ENCODE measurements around the gene ANKRD27.

ANKRD27 gene

DNA sequence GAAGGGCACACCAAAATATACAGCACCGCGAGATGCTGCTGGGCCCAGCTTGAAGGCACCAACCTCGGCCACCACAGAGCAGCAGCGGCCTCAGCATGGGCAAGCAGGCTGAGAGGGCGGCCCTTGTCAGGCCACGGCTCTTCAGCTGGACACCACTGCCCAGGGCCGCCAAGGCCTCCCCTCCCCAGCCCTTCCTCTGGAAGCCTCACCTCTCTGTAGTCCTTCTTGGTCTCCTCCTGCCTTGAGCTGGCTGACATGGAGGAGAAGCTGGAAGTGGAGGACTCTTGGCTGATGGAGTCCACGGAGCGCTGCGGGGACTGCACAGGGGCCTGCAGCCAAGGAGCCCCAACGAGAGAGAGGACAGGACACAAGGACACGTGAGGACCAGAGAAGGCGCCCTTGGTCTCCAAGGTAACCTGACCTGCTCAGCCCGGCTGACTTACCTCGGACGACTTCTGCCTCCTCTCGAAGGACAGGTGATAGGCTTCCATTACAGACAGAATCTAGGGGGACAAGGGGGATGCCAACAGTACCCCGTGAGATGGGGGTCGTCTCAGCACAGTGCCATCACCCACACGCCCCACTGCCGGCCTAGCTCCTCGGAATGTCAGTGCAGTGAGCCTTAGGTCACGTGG, 55.8 kb downstream of the ANKRD27 start:
- DNase-seq (ENCODE audit: low read depth), result no peak
- no peak overlapping the region for H3K4me3 ChIP-seq (ENCODE audit: low read depth, low read length)
- TF ChIP-seq, protein P1, sequence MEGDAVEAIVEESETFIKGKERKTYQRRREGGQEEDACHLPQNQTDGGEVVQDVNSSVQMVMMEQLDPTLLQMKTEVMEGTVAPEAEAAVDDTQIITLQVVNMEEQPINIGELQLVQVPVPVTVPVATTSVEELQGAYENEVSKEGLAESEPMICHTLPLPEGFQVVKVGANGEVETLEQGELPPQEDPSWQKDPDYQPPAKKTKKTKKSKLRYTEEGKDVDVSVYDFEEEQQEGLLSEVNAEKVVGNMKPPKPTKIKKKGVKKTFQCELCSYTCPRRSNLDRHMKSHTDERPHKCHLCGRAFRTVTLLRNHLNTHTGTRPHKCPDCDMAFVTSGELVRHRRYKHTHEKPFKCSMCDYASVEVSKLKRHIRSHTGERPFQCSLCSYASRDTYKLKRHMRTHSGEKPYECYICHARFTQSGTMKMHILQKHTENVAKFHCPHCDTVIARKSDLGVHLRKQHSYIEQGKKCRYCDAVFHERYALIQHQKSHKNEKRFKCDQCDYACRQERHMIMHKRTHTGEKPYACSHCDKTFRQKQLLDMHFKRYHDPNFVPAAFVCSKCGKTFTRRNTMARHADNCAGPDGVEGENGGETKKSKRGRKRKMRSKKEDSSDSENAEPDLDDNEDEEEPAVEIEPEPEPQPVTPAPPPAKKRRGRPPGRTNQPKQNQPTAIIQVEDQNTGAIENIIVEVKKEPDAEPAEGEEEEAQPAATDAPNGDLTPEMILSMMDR (IDR thresholded peaks at IDR 0.05; ENCODE audit: control insufficient read depth, extremely low read depth, insufficient read depth), result no peak

DNA sequence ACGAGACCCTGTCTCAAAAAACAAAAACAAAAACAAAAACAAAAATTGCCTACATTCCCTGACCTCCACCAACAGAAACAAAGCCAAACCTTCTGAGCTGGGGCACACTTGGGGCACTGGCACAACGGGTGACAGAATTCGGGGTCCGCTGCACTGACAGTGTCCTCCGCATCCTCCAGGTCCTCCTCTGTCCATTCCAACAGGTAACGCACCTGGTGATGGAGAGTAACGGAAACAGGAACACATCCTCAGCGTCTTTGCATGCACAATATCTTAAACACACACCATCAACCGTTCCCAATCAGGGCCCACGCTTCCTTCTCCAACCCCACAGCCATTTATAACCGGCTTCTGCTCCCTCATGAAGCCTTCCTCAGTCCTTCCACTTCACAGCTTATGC, 59.4 kb downstream of the ANKRD27 start:
- H3K4me3 ChIP-seq (ENCODE audit: low read depth, low read length), result no peak overlapping the region
- TF ChIP-seq, protein P1 (IDR thresholded peaks at IDR 0.05; ENCODE audit: control insufficient read depth, extremely low read depth, insufficient read depth), result no peak
- DNase-seq (ENCODE audit: low read depth), result no peak

DNA sequence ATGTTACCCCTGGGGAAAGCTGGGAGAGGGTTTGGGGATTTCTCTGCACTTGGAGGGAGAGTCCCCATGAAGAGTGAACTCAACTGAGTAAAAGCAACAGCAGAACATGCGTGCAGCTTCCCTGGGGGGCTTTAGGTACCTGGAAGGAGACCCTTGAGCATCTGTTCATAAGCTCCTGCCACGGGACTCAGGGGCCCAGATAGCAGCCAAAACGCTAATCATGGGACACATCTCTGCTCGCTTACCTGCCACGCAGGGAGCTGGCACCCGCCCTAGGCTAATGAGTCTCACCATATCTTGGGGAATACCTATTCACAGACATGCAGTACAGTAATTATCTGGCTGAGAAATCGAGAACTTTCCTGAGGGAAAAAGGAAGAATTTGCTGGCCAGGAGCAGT, 60.1 kb downstream of the ANKRD27 start:
- DNase-seq (ENCODE audit: low read depth), result no peak
- TF ChIP-seq, protein P1 (IDR thresholded peaks at IDR 0.05; ENCODE audit: control insufficient read depth, extremely low read depth, insufficient read depth), result no peak
- H3K4me3 ChIP-seq (ENCODE audit: low read depth, low read length), result no peak overlapping the region

DNA sequence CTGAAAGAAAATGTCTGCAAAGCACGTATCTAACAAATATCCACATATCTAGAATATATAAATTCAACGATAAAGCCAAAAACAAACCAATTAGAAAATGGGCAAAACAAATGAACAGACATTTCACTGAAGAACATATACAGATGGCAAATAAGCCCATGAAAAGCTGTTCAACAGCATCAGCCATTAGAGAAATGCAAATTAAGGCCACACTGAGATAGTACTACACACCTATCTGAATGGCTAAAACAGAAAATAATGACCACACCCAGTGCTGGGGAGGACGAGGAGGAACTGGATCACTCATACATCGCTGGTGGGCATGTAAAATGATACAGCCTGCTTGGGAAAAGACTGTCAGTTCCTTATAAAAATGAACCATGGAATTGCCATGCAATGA, 62.0 kb downstream of the ANKRD27 start:
- TF ChIP-seq, protein P1 (IDR thresholded peaks at IDR 0.05; ENCODE audit: control insufficient read depth, extremely low read depth, insufficient read depth), result no peak
- no peak for DNase-seq (ENCODE audit: low read depth)
- H3K4me3 ChIP-seq (ENCODE audit: low read depth, low read length), result no peak overlapping the region

DNA sequence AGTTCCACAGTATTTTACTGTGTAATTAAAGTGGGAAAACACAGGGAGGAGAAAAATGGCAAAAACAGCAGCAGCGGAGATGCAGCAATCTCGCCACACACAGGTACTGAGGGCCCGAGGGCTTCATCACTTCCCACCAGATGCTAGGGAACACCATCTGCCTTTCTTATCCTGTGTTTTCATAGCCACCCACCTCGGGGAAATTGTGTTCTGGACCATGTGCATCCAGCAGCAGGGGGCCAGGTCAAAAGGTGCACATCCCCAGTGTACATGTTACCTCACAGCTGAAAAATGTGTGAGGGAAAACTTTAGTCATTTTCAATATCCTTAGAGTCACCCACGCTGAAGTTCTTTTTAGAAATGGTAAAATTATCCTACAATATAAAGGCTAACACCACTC, 63.8 kb downstream of the ANKRD27 start:
- no peak overlapping the region for H3K4me3 ChIP-seq (ENCODE audit: low read depth, low read length)
- DNase-seq (ENCODE audit: low read depth), result no peak
- TF ChIP-seq, protein P1 (IDR thresholded peaks at IDR 0.05; ENCODE audit: control insufficient read depth, extremely low read depth, insufficient read depth), result no peak

DNA sequence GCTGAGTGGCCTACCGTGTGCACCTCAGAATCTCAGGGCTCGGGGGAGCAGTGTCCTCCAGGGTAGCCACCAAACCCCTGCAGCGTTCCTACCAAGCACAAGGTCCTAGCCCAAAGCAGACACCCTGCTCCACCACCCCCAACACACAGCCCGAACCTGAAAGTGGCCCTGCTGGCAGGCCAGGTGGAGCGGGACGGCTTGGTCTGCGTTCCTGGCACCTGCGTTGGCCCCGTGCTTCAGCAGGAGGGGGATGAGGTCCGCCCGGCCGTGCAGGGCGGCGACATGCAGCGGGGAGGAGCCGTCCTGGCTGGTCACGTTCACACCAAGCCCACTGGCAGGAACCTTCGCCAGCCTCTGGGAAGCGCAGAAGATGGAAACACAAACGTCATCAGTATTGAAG, 67.5 kb downstream of the ANKRD27 start:
- TF ChIP-seq, protein P1 (IDR thresholded peaks at IDR 0.05; ENCODE audit: control insufficient read depth, extremely low read depth, insufficient read depth), result no peak
- H3K4me3 ChIP-seq (ENCODE audit: low read depth, low read length), result no peak overlapping the region
- DNase-seq (ENCODE audit: low read depth), result no peak

DNA sequence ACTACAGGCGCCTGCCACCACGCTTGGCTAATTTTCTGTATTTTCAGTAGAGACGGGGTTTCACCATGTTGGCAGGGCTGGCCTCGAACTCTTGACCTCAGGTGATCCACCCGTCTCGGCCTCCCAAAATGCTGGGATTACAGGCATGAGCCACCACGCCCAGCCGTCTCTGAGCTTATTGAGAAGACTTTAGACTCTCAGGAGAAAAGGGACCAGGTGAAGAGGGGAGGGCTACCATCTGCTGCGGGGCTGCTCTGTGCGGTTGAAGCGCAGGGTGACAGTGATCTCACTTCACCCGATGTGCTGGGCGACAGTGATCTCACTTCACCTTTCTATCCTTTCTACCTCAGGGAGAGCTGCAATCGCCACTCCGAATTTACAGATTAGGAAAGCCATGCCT, 68.7 kb downstream of the ANKRD27 start:
- TF ChIP-seq, protein P1 (IDR thresholded peaks at IDR 0.05; ENCODE audit: control insufficient read depth, extremely low read depth, insufficient read depth), result no peak
- no peak for DNase-seq (ENCODE audit: low read depth)

More for the DNA sequence above, 68.7 kb downstream of the ANKRD27 start:
- no peak overlapping the region for H3K4me3 ChIP-seq (ENCODE audit: low read depth, low read length)

All from LNCaP clone FGC (cell line).